Neural progenitor cell (in vitro differentiated cells): ENCODE results near the gene TMEM205. TPM values are rescaled to one million over a fixed set of nuclear protein-coding genes. Genes with fewer than 3 reads are reported as not detected.
"Not testable (repeated sequence)": the region's sequence is repeated elsewhere in the genome, so short reads cannot be mapped to it uniquely, and the experiment has no call there.

Source experiments
- DNase-seq: peaks from one replicate; pipeline ENCODE4 v3.0.0-alpha.2; 2016; ENCODE audit warnings: low spot score
- H2AFZ ChIP-seq: fragments of 200-600 bp; sonication (generic); replicated peaks from 2 replicates; pipeline ENCODE4 v1.6.1; 2016; ENCODE audit warnings: antibody characterized with exemption
- H3F3A ChIP-seq: fragments of 200-600 bp; sonication (generic); 2 replicates; pipeline ENCODE4 v1.6.1; 2016; ENCODE audit warnings: antibody characterized with exemption, low read depth
- H3K27ac ChIP-seq: fragments of 200-600 bp; sonication (generic); 2 replicates; pipeline ENCODE4 v1.5.1; 2016; ENCODE audit warnings: mild to moderate bottlenecking
- H3K27me3 ChIP-seq: fragments of 200-600 bp; sonication (generic); 2 replicates; pipeline ENCODE4 v1.6.1; 2016; ENCODE audit warnings: mild to moderate bottlenecking, moderate library complexity
- H3K36me3 ChIP-seq: fragments of 200-600 bp; sonication (generic); 2 replicates; pipeline ENCODE4 v1.5.1; 2016
- H3K4me1 ChIP-seq: fragments of 200-600 bp; sonication (generic); 2 replicates; pipeline ENCODE4 v1.6.1; 2016; ENCODE audit warnings: mixed run types
- H3K4me2 ChIP-seq: fragments of 200-600 bp; sonication (generic); 2 replicates; pipeline ENCODE4 v1.6.1; 2016
- H3K4me3 ChIP-seq: fragments of 200-600 bp; sonication (generic); 2 replicates; pipeline ENCODE4 v1.5.1; 2016
- H3K79me2 ChIP-seq: fragments of 200-600 bp; sonication (generic); 2 replicates; pipeline ENCODE4 v1.6.1; 2016; ENCODE audit warnings: low read depth
- H3K9ac ChIP-seq: fragments of 200-600 bp; sonication (generic); 2 replicates; pipeline ENCODE4 v1.6.1; 2016
- H3K9me3 ChIP-seq: fragments of 200-600 bp; sonication (generic); 2 replicates; pipeline ENCODE4 v1.5.1; 2016; ENCODE audit warnings: low read depth
- H4K20me1 ChIP-seq: fragments of 200-600 bp; sonication (generic); 2 replicates; pipeline ENCODE4 v1.6.1; 2016; ENCODE audit warnings: low read depth
- H3K27ac Mint-ChIP-seq: 3 replicates; pipeline ENCODE4 v1.8.0; 2021; ENCODE audit warnings: mixed read lengths
- H3K27me3 Mint-ChIP-seq: 2 replicates; pipeline ENCODE4 v1.8.0; 2022; ENCODE audit warnings: low read depth, mild to moderate bottlenecking, inconsistent platforms, moderate library complexity, mixed read lengths; ENCODE audit not compliant: insufficient read depth
- H3K36me3 Mint-ChIP-seq: 3 replicates; pipeline ENCODE4 v1.8.0; 2021; ENCODE audit warnings: mixed read lengths
- H3K4me1 Mint-ChIP-seq: 3 replicates; pipeline ENCODE4 v1.8.0; 2021; ENCODE audit warnings: mixed read lengths
- H3K4me3 Mint-ChIP-seq: 3 replicates; pipeline ENCODE4 v1.8.0; 2021; ENCODE audit warnings: mild to moderate bottlenecking, moderate library complexity, mixed read lengths
- H3K9me3 Mint-ChIP-seq: 3 replicates; pipeline ENCODE4 v1.8.0; 2020; ENCODE audit warnings: mixed read lengths
- EZH2 ChIP-seq: fragments of 200-600 bp; sonication (generic); IDR thresholded peaks from 2 replicates; pipeline ENCODE4 v1.6.1; 2017; ENCODE audit warnings: antibody characterized with exemption, mild to moderate bottlenecking, moderate library complexity
- EZH2phosphoT487 ChIP-seq: fragments of 200-600 bp; sonication (generic); IDR thresholded peaks from 2 replicates; pipeline ENCODE4 v1.6.1; 2017; ENCODE audit warnings: antibody characterized with exemption
- total RNA-seq: library from RNA; depleted of rRNA; stranded (reverse); fragments of >200 nt; gene quantifications from 2 replicates; pipeline ENCODE4 v1.2.3, GENCODE V29; 2015; ENCODE audit warnings: low replicate concordance
- TF ChIP-seq, protein P1 (sequence below): fragments of 200-600 bp; sonication (generic); IDR thresholded peaks from 2 replicates; pipeline ENCODE4 v1.5.1; 2017; ENCODE audit warnings: antibody characterized with exemption, mild to moderate bottlenecking

The TMEM205 gene
- total RNA-seq, 1 donor from 2014 or later, result 57.0 TPM

DNA sequence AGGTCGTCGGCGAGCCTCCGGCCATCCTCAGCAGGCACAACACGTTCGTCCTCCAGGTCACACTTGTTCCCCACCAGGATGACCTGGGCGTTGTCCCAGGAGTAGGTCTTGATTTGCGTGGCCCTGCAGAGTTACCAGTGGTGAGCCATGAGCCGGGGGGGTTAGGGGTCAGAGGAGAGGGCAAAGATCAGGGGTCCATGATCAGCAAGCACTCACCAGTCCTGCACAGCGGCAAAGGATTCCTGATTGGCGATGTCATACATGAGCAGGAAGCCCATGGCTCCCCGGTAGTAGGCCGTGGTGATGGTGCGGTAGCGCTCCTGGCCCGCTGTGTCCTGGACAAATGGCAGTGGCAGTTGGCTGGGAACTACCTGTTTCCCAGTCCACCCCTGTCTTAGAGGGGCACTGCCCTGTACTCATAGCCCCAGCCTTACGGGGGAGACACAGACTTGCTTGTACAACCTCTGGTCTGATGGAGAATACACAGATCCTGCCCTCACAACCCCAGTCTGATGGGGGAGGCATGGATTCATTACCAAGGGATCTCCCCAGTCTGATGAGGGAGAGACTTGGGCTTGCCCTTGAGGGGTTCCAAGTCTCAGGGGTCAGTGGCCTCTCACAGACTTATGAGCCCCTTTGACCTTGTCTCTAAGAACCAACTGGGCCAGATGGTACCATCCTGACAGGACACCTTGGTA is 10.5 kb downstream of the TMEM205 start:
- Histone ChIP-seq H3K4me1 (no peaks in the 10 kb centered on the region), H3K79me2 (no peaks in the 10 kb centered on the region)
- H3K4me1 Mint-ChIP-seq, result peaks cover 13% of the 10 kb centered on the region

DNA sequence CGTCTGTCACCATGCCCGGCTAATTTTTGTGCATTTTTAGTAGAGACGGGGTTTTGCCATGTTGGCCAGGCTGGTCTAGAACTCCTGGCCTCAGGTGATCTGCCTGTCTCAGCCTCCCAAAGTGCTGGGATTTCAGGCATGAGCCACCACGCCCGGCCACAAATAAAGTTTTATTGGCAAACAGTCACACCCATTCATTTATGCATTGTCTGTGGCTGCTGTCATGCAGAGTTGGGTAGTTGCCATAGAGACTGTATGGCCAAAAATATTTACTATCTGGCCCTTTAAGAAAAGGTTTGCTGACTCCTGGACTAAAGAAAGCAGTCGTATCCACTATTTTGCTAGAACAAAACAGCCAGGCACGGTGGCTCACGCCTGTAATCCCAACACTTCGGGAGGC is 12.2 kb downstream of the TMEM205 start:
- not testable (repeated sequence) for H3K27ac ChIP-seq, H2AFZ ChIP-seq

More for the DNA sequence above, 10.5 kb downstream of the TMEM205 start:
- Histone ChIP-seq H4K20me1 (no peaks in the 10 kb centered on the region), H3K4me2 (no peak overlapping the region), H2AFZ (no peak overlapping the region), H3K4me3 (no peak overlapping the region), H3K27ac (no peak overlapping the region), H3K9ac (no peak overlapping the region), H3F3A (no peaks in the 10 kb centered on the region), H3K27me3 (peaks cover 14% of the 10 kb centered on the region), H3K9me3 (no peaks in the 10 kb centered on the region), H3K36me3 (no peaks in the 10 kb centered on the region)
- Mint-ChIP-seq H3K27me3 (peaks cover 3% of the 10 kb centered on the region), H3K27ac (no peak overlapping the region), H3K9me3 (no peaks in the 10 kb centered on the region), H3K4me3 (peak overlapping the region; percentile 53), H3K36me3 (peaks cover 10% of the 10 kb centered on the region)
- TF ChIP-seq EZH2phosphoT487, result no peak
- no peak for DNase-seq

DNA sequence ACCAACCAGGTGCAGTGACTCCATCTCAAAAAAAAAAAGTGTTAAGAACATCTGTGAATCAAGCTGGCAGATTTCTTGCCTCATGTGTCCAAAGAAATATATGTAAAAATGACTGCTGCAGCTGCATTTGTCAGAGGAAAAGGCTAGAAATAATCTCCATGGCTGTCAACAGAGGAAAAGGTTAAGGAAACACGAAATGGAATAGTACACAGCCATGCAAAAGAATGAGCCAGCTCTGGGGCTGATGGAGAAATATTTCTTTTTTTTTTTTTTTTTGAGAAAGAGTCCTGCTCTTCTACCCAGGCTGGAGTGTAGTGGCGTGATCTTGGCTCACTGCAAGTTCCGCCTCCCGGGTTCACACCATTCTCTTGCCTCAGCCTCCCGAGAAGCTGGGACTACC is 13.2 kb downstream of the TMEM205 start:
- no peak for DNase-seq
- no peaks in the 10 kb centered on the region for H3K9me3 Mint-ChIP-seq
- TF ChIP-seq, protein P1, sequence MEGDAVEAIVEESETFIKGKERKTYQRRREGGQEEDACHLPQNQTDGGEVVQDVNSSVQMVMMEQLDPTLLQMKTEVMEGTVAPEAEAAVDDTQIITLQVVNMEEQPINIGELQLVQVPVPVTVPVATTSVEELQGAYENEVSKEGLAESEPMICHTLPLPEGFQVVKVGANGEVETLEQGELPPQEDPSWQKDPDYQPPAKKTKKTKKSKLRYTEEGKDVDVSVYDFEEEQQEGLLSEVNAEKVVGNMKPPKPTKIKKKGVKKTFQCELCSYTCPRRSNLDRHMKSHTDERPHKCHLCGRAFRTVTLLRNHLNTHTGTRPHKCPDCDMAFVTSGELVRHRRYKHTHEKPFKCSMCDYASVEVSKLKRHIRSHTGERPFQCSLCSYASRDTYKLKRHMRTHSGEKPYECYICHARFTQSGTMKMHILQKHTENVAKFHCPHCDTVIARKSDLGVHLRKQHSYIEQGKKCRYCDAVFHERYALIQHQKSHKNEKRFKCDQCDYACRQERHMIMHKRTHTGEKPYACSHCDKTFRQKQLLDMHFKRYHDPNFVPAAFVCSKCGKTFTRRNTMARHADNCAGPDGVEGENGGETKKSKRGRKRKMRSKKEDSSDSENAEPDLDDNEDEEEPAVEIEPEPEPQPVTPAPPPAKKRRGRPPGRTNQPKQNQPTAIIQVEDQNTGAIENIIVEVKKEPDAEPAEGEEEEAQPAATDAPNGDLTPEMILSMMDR, result no peak
- no peak for TF ChIP-seq EZH2phosphoT487
- TF ChIP-seq EZH2, result no peak
- no peak overlapping the region for H3K4me3 ChIP-seq
- H3K36me3 Mint-ChIP-seq, result peaks cover 12% of the 10 kb centered on the region
- H3K9me3 ChIP-seq, result no peaks in the 10 kb centered on the region
- H2AFZ ChIP-seq, result no peak overlapping the region
- H3K79me2 ChIP-seq, result no peaks in the 10 kb centered on the region
- no peak overlapping the region for H3K27ac Mint-ChIP-seq
- H3K27me3 Mint-ChIP-seq, result no peaks in the 10 kb centered on the region
- H3K9ac ChIP-seq, result no peak overlapping the region
- H3K4me2 ChIP-seq, result no peak overlapping the region
- H3K36me3 ChIP-seq, result no peaks in the 10 kb centered on the region
- no peaks in the 10 kb centered on the region for H3K4me1 ChIP-seq
- no peaks in the 10 kb centered on the region for H3K27me3 ChIP-seq
- no peak overlapping the region for H3K27ac ChIP-seq
- peaks cover 7% of the 10 kb centered on the region for H3K4me1 Mint-ChIP-seq
- no peaks in the 10 kb centered on the region for H3F3A ChIP-seq
- H3K4me3 Mint-ChIP-seq, result no peak overlapping the region
- H4K20me1 ChIP-seq, result no peaks in the 10 kb centered on the region

More for the DNA sequence above, 12.2 kb downstream of the TMEM205 start:
- H3K4me1 ChIP-seq, H3K27me3 ChIP-seq, H3F3A ChIP-seq, H4K20me1 ChIP-seq, DNase-seq, H3K36me3 ChIP-seq, H3K4me3 ChIP-seq, H3K9me3 ChIP-seq, H3K79me2 ChIP-seq, H3K9me3 Mint-ChIP-seq, H3K4me3 Mint-ChIP-seq, H3K27ac Mint-ChIP-seq, H3K4me2 ChIP-seq, H3K27me3 Mint-ChIP-seq, H3K9ac ChIP-seq: not testable (repeated sequence)
- H3K36me3 Mint-ChIP-seq, result peaks cover 12% of the 10 kb centered on the region
- H3K4me1 Mint-ChIP-seq, result peaks cover 13% of the 10 kb centered on the region

DNA sequence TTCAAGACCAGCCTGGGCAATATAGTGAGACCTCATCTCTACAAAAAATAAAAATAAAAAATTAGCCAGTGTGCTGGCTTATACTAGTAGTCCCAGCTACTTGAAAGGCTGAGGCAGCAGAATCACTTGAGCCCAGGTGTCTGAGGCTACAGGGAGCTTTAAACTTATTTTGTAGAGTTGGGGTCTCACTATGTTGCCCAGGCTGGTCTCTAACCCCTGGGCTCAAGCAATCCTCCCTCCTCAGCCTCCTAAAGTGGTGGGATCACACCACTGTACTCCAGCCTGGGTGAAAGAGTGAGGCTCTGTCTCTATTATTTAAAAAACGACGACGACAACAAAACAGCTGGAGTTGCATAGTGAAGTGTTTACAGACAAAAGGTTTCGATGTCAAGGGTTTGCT is 14.6 kb downstream of the TMEM205 start:
- no peaks in the 10 kb centered on the region for H3K9me3 ChIP-seq
- TF ChIP-seq EZH2 (no peak), EZH2phosphoT487 (no peak)
- TF ChIP-seq, protein P1, result no peak
- no peak overlapping the region for H3K27ac ChIP-seq
- no peak overlapping the region for H3K9ac ChIP-seq
- H3K27me3 ChIP-seq, result no peaks in the 10 kb centered on the region
- Mint-ChIP-seq H3K27me3 (no peaks in the 10 kb centered on the region), H3K4me1 (peaks cover 5% of the 10 kb centered on the region), H3K27ac (no peak overlapping the region), H3K4me3 (no peak overlapping the region), H3K9me3 (no peaks in the 10 kb centered on the region), H3K36me3 (peaks cover 17% of the 10 kb centered on the region)
- H3K4me2 ChIP-seq, result no peak overlapping the region
- no peaks in the 10 kb centered on the region for H3F3A ChIP-seq
- no peak for DNase-seq
- H2AFZ ChIP-seq, result no peak overlapping the region
- H3K36me3 ChIP-seq, result no peaks in the 10 kb centered on the region
- no peaks in the 10 kb centered on the region for H3K4me1 ChIP-seq
- H3K79me2 ChIP-seq, result no peaks in the 10 kb centered on the region
- no peak overlapping the region for H3K4me3 ChIP-seq
- no peaks in the 10 kb centered on the region for H4K20me1 ChIP-seq
